Measurements from ENCODE around the gene ITPR1. TPM values are rescaled to one million over a fixed set of nuclear protein-coding genes. Genes with fewer than 3 reads are reported as not detected.
A peak's percentile ranks its signal among the peaks of the same experiment; 100 is the strongest.

The ITPR1 gene
- total and polyA plus RNA-seq, 10 of the 15 experiments (the other 5 are each of a cell fraction or from before 2014, with no cell fraction given) = 12.2 to 239 (median 28.4) TPM

DNA sequence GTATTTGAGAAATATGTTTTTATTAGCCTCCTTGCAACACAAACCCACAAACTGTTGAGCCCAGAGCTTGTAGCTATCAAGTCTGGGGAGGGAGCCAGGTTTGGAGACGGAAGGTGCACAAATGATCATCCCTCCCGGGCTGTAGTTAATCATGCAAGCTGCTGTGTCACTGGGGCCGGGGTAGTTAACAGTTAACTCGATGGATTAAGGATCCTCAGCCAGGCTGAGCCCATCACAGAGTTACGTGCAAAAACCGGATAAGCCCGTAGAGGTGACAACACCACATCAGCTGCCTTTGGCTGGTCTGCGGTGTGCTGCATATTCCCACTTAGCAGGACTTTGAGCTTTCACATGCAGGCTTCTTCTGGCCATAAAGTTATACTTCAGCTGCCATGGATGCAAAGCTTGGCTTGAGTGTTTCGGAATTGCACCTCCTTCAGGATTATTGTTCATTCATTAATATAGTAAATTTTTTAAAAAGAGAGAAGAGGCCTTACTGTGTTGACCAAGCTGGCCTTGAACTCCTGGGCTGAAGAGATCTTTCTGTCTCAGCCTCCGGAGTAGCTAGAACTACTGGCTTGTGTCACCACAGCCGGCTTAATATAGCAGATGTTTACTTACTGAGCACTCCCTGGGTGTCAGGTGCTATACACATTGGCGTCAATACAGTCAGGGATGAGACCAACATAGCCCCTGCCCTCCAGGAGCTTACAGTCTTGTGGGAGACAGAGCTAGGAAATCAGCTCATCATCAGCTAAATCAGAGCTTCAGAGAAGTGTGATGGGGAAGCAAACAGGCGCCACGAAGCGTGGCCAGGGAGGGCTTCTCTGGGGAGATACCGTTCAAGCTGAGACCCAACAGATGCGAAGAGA lies 259.3 kb downstream of the ITPR1 start (continued):
- TF ChIP-seq, protein P1, sequence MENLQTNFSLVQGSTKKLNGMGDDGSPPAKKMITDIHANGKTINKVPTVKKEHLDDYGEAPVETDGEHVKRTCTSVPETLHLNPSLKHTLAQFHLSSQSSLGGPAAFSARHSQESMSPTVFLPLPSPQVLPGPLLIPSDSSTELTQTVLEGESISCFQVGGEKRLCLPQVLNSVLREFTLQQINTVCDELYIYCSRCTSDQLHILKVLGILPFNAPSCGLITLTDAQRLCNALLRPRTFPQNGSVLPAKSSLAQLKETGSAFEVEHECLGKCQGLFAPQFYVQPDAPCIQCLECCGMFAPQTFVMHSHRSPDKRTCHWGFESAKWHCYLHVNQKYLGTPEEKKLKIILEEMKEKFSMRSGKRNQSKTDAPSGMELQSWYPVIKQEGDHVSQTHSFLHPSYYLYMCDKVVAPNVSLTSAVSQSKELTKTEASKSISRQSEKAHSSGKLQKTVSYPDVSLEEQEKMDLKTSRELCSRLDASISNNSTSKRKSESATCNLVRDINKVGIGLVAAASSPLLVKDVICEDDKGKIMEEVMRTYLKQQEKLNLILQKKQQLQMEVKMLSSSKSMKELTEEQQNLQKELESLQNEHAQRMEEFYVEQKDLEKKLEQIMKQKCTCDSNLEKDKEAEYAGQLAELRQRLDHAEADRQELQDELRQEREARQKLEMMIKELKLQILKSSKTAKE (IDR thresholded peaks at IDR 0.05; ENCODE audit: low read depth, poor library complexity, severe bottlenecking) = no peak
- TF ChIP-seq CEBPZ (IDR thresholded peaks at IDR 0.05; ENCODE audit: low read depth, low read length) (no peak), NR2C1 (IDR thresholded peaks at IDR 0.05) (no peak), BACH1 (IDR thresholded peaks at IDR 0.05; ENCODE audit: borderline replicate concordance) (0 out of 2 replicates have a peak, but pooled peaks have one; percentile 37), CHD2 (IDR thresholded peaks at IDR 0.05; ENCODE audit: borderline replicate concordance, low read depth, low read length) (no peak), CHD4 (IDR thresholded peaks at IDR 0.05) (no peak), EP300 (IDR thresholded peaks at IDR 0.05; ENCODE audit: borderline replicate concordance in 1 of 2, control insufficient read depth in 1 of 2, low read depth in 2 of 2, low read length in 2 of 2) (0 out of 4 replicates have a peak, but pooled peaks of 1 of the 2 experiments have one; percentile 13), CEBPB (IDR thresholded peaks at IDR 0.05; ENCODE audit: borderline replicate concordance in 1 of 2, low read depth in 2 of 2, low read length in 2 of 2) (no peak), BRCA1 (IDR thresholded peaks at IDR 0.05; ENCODE audit: low read depth, low read length) (no peak), TCF3 (IDR thresholded peaks at IDR 0.05; ENCODE audit: borderline replicate concordance, insufficient read depth, low read depth, low read length) (no peak), MTA2 (IDR thresholded peaks at IDR 0.05; ENCODE audit: low read depth) (0 out of 2 replicates have a peak, but pooled peaks have one; percentile 47), NR2F1 (conservative IDR thresholded peaks at IDR 0.05) (no peak; the same call in 1 of the 2 replicates), ZBED1 (IDR thresholded peaks at IDR 0.05; ENCODE audit: borderline replicate concordance) (no peak)
- TF ChIP-seq, protein P2, sequence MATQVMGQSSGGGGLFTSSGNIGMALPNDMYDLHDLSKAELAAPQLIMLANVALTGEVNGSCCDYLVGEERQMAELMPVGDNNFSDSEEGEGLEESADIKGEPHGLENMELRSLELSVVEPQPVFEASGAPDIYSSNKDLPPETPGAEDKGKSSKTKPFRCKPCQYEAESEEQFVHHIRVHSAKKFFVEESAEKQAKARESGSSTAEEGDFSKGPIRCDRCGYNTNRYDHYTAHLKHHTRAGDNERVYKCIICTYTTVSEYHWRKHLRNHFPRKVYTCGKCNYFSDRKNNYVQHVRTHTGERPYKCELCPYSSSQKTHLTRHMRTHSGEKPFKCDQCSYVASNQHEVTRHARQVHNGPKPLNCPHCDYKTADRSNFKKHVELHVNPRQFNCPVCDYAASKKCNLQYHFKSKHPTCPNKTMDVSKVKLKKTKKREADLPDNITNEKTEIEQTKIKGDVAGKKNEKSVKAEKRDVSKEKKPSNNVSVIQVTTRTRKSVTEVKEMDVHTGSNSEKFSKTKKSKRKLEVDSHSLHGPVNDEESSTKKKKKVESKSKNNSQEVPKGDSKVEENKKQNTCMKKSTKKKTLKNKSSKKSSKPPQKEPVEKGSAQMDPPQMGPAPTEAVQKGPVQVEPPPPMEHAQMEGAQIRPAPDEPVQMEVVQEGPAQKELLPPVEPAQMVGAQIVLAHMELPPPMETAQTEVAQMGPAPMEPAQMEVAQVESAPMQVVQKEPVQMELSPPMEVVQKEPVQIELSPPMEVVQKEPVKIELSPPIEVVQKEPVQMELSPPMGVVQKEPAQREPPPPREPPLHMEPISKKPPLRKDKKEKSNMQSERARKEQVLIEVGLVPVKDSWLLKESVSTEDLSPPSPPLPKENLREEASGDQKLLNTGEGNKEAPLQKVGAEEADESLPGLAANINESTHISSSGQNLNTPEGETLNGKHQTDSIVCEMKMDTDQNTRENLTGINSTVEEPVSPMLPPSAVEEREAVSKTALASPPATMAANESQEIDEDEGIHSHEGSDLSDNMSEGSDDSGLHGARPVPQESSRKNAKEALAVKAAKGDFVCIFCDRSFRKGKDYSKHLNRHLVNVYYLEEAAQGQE (IDR thresholded peaks at IDR 0.05; ENCODE audit: low read depth, low read length) = no peak
- TF ChIP-seq, protein P3, sequence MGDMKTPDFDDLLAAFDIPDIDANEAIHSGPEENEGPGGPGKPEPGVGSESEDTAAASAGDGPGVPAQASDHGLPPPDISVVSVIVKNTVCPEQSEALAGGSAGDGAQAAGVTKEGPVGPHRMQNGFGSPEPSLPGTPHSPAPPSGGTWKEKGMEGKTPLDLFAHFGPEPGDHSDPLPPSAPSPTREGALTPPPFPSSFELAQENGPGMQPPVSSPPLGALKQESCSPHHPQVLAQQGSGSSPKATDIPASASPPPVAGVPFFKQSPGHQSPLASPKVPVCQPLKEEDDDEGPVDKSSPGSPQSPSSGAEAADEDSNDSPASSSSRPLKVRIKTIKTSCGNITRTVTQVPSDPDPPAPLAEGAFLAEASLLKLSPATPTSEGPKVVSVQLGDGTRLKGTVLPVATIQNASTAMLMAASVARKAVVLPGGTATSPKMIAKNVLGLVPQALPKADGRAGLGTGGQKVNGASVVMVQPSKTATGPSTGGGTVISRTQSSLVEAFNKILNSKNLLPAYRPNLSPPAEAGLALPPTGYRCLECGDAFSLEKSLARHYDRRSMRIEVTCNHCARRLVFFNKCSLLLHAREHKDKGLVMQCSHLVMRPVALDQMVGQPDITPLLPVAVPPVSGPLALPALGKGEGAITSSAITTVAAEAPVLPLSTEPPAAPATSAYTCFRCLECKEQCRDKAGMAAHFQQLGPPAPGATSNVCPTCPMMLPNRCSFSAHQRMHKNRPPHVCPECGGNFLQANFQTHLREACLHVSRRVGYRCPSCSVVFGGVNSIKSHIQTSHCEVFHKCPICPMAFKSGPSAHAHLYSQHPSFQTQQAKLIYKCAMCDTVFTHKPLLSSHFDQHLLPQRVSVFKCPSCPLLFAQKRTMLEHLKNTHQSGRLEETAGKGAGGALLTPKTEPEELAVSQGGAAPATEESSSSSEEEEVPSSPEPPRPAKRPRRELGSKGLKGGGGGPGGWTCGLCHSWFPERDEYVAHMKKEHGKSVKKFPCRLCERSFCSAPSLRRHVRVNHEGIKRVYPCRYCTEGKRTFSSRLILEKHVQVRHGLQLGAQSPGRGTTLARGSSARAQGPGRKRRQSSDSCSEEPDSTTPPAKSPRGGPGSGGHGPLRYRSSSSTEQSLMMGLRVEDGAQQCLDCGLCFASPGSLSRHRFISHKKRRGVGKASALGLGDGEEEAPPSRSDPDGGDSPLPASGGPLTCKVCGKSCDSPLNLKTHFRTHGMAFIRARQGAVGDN (IDR thresholded peaks at IDR 0.05) = peak; percentile 92

All from GM12878 (cell line).